Stimulated activated CD8-positive, alpha-beta memory T cell treated with anti-CD3 and anti-CD28 coated beads, Interleukin-2, amount 100 ng/mL, for 48 hours (primary cell): ENCODE measurements around the gene POU3F2.

ENCODE experiments used
- DNase-seq, 2 donors: peaks; one replicate each; pipeline ENCODE4 v3.0.0-alpha.2; 2020; ENCODE audit warnings: low read depth in 2 of 2

Gene POU3F2

DNA sequence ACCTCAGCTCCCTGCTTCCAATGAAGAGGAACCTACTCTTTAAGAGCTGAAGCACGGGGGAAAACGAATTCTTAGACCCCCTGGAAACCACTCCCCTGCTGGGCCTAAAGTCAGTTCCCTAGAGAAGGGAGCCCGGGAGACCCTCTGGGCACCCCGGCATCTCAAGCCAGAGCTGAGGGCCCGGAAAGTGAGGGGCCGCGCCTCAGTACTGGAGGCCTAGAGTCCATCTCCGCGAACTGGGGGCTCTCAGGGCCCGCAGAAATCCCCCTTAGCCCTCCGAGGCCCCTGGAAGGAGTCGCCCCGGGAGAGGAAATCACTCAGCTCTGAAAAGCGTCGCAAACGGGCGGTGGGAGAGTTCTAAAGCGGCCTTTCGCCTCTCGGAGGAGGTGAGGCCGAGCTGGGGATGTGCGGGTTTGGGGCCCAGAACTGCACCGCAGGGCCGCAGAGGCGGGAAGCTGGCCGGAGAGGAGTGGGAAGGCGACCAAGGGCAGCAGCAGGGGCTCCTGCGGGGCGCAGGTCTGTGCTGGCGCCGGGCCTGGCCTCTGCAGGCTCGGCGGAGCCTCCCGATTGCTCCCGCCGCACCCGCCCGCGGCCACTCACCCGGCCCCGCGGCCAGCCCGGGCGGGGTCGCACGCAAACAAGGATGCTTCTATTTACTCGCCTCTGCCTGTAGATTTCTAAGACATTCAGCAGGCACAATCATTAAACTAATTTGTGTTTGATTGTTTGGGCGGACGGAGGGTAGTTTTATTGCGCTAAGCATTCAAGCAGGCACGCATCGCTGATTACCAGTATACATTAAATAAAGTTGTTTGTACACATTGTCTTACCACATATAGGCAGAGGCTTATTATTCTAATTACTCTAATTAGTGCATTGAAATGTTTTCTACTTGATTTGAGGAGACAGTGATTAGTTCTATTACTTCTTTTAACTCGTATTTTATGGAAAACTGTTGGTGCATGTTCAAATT is 9.2 kb downstream of the POU3F2 start:
- no peak for DNase-seq

DNA sequence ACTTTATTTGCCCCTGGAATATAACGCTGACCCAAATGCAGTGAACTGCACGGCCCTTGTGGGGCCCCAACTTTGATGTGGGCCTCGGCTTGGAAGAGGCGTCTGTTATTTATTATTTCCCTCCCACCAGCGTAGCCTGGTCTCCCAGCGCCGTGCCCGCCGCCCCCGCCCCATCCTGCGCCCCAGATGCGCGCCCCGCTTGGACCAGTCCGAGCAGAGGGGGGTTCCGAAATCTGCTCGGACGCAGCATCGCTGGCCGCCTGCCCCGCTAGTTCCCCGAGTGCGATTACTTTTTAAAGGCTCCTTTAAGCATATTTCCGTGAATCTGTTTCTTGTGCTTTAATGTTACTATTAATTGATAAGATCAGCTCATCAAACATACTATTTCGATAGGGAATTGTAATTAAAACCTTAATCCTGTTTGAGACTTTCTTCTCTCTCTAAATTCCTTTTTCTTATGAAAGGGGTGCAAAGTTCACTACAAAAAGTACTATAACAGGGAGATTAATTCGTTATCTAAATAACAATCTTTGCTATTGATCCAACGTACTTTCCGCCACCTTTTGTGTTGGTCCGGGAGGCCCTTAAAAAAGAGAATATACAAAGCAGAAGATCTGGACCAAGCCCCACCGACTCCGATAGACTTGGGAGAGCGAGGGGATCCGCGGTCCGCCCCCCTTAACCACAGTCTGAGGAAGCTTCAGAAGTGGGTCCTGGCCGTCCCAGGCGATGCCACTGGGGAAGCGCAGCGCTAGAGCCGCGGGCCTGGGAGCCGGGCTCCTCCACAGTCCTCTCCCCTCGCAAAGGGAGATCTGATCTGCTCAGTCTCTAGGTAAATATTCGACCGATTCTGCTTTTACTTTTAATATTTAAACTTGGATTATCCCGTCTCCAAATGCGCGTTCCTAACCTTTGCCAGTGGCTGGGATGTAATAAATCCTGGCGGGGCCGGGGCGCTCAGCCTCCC is 10.2 kb downstream of the POU3F2 start:
- DNase-seq, result no peak

DNA sequence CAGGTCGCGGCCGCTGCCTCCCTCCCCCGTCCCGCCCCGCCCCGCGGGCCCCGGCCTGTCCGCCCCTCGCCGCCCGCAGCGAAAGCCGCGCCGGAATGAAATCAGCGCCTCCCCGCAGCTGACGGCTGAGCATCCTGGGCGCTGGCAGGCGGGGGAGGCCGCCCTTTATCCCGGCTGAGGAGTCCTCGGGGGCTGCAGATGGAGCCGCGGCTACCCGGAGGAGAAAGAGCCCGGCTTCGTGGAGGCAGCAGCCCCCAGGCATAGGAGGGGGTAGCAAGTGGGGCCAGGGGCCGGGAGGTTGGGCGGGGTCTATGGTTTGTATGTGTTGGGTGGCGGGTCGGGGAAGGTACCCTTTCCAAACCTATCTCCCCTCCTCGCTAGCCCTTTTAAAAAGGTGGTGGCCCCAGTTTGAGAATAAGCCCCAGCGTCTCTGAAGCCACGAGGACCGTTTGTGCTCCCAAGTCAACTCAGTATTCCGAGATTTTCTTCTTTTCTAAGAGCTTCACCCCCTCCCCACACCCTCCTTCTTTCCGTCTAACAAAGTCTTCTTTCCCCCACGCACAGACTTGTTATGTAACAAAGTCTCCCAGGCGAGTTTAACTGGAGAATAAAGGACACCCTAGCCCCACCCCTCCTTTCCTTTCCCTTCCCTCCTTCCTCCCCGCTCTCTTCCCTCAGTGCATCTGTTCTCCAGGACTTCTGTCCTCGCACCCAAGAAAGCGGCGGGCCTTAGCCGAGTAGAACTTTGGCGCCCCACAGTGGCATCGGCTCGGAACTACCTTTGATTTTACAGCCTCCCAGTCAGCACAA is 11.0 kb downstream of the POU3F2 start:
- peak in 1 of 2 donors; percentile 56 for DNase-seq

DNA sequence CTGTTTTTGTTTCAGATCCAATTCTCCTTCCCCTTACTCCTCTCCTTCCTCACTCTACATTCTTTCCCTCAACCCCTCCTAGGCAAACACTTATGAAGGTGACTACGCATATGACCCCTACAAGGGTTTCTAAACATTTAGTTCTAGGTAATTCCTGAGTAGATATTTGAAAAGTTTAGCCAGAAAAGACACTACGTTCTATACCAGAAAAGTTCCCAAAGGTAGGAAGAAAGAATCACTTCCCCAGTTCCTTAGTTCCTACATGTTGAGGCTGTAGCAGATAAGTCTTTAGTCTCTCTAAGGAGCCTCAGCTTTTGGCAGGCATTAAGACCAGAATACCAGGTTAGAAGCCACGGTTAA is 11.6 kb downstream of the POU3F2 start:
- DNase-seq, result no peak

DNA sequence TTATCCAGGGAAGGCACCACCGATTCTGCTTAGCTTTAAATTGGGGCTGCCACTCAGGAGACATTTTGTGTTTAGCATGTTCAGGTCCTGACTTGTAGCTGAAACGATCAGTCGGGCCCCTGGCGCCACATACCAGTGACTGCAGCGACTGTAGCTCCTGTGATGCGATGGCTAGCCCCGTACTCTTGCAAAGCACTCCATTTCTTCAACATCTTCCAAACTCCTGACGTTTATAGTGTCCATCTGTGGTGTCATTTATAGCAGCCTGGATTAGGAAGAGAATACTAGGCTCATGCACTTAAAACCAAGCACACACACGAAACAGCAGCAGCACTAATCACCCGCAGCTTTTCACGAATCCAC is 13.0 kb downstream of the POU3F2 start:
- no peak for DNase-seq

DNA sequence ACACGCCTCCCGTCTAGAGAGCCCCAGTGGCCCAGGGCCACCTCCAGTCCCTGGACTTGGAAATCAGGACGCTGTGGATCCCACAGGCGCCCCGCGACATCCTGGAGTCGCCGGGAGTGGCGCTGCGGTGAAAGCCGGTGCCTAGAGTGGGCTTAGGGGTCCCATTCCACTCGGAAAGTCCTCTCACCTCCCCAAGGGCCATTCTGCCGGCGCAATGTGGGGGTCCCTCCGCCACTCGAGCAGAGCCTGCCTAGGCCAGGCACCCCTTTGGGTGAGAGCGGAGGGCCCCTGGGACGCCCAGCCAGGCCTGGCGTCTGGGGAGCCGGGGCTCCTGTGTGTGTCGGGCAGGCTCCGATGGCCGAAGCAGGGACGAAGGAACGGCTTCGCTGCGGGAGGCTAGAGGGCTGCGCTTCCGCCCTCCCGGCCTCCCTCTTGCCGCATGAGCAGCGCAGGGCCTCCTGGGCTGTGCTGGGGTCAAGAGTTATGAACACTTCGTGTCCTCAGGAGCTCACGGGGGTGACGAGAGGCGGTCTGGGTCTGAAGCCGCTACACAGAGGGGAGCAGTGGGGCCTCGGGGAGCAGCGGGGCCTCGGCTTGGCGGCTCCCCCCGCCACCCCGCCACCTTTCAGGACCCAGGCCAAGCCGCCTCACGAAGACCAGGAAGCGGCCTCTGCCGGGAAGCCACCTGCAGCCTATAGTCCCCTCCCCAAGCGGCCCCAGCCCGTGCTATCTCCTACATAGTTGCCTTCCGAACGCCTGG is 13.6 kb downstream of the POU3F2 start:
- no peak for DNase-seq

DNA sequence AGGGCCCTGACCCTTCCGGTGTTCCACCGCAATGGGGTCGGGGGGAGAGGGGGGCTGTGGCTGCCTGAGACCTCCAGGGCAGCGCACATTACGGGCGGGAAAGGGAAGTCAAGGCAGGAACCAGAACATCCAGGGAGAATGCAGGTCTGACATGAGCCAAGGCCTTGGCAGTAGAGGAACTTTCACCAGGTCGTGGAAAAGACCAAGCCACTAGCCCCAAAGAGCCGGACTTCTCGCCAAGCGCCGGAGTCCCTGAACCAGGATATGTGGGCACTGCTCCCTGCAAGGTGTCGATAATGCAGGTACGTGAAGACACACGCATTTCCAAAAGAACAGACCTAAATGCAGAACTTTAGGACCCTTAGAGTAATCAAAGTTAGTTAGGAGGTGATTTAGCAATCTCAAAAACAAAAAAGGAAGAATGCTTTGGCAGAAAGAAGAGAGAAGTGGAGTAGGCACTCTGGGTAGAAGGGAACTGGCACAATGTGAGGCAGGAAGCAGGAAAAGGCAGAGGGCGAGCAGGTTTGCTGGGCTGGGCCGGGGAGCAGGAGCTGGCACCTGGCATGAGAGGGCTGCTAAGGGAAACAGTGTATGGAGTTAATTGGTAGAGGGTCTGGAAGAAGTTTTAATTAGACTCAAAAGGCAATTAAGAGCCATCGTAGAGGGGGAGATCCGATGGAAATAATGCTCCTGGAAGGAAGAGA is 14.3 kb downstream of the POU3F2 start:
- no peak for DNase-seq

DNA sequence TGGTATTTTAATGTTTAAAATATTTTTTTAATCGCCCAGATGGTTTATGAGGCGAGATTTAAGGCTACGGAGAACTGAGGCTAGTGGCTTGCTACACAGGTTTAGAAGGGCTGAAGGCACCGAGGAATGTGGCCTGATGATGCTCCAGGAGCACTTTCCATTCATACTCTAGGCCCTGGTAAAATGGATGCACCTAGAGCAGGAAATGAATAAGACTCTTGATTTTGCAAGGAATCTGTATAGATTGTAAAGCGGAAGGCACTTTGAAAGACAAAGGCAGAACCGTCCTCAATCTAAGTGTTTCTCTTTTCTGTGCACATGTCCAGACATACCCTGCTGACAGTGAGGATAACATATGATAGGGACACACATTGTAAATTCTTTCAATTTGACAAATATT is 30.1 kb downstream of the POU3F2 start:
- no peak for DNase-seq

DNA sequence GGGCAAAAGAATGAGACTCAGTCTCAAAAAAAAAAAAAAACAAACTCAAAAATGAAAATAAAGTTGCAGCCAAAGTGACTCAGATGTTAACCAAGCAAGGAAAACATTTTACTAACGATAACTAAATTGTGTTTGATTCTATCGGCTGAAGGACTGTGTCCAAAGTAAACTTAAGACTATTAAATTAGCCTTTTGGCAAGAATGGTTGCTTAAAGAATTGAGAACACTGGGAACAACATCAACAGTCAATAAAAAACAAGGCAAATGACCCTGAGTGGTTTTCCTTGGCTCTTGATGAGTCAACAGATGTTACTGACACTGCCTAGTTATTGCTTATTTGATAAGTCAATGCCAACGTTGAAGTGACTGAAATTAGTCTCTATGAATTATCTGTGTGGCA is 36.7 kb downstream of the POU3F2 start:
- no peak for DNase-seq

DNA sequence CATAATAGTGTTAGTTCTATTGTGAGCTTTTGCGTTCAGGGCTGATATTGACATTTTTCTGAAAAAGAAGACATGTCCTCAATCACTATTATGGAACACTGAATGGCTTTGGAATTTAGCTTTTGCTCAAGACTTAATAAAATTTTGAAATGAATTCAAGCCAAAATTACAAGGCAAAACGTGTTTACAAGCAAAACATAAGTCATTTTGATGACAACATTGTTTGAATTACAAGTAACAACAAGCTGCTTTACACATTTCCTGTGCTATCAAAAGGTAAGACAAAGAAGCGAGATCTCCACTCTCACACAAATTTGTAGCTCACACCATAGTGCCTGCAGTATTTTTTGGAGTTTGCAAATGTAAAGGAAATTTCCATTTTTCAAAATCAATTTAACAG is 37.4 kb downstream of the POU3F2 start:
- DNase-seq, result no peak

DNA sequence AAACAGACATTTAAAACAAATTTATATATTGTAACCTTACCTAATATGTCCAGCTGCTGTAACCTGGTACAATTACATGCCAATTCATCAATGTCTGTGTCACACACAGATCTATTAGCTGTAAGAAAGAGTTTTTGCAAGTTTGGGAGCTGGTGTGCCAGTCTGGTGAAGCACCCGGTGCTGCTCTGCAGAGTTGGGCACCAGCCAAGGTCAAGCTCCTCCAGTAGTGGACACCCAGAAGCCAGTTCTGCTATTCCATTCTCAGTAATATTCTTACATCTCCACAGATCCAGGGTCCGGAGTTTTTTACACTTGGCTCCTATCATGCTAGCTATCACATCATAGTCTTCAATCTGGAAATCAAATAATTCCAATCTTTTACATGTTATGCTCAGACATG is 41.0 kb downstream of the POU3F2 start:
- no peak for DNase-seq

DNA sequence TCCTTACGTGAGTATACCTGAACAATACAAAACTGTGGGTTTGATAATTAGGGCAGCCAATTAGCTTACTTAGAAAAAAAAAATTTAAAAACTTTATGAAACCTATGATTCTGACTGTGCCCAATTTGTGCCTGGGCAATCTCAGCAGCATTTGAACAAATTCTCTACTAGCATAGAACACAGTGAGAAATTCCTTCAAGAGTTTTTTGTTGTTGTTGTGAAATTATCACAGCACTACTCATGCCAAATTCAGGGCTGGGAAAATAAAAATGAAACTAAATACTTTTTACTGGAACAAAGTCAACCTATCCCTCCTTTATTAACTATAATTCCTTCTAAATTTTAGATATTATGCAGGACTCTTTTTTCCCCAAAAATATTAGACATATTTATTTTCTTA is 42.9 kb downstream of the POU3F2 start:
- no peak for DNase-seq

DNA sequence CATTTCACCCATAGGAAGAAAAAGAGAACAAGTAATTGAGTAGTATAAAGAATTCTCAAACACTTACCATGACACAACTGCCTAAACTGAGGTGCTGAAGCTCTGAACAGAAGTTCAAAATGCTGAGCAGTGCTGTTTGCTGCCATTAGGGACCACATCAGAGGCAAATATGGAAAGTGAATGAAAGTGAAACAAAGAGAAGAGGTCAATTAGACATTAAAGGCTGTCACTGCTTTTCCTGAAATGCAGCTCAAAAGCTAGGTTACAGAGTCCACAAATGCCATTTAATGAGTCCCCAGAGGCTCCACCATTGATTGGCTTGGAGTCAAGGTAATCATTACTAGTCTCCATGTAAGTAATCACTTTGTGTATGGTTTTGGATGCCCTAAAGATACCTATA is 46.1 kb downstream of the POU3F2 start:
- DNase-seq, result no peak

DNA sequence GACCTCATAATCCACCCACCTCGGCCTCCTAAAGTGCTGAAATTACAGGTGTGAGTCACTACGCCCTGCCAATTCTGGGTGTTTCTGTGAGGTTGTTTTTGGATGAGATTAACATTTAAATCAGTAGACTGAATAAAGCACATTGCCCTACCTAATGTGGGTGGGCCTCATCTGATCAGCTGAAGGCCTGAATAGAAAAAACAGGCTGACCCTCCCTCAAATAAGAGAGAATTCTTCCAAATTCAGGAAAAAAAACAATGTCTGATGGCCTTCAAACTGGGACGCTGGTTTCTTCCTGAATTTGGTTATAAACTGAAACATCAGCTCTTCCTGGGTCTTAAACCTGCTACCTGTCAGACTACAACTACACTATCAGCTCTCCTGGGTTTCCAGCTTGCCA is 51.0 kb downstream of the POU3F2 start:
- DNase-seq, result no peak

DNA sequence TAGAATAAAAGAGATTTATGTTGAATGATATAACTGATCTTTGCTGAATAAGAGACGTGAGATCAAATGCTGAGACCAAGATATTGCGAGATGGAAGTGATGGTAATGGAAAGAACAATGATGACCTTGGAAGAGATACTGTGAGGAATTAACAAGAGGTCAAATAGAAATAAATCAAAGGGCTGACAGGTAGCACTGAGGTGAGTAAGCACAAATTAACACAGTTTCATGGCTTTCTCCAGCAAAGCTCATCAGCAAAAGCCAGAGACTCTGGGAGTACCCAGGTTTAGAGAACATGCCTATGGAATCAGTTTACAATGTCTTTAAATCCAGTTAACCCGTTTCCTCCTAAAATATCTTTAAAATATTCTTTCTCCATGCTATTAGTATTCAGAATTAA is 53.3 kb downstream of the POU3F2 start:
- DNase-seq, result no peak
